Mesothelial cell of epicardium (in vitro differentiated cells): ENCODE measurements around the gene SEPHS2. TPM values are rescaled to one million over a fixed set of nuclear protein-coding genes. Genes with fewer than 3 reads are reported as not detected.

Experiments
- DNase-seq, 2 experiments: peaks; one replicate each; pipeline ENCODE4 v3.0.0; 2021; ENCODE audit warnings: low spot score in 2 of 2; ENCODE audit not compliant: unreplicated experiment in 2 of 2
- H3K27ac Mint-ChIP-seq: 2 replicates; pipeline ENCODE4 v1.8.0; 2021; ENCODE audit warnings: mixed read lengths
- H3K27me3 Mint-ChIP-seq: 2 replicates; pipeline ENCODE4 v1.8.0; 2021; ENCODE audit warnings: low read depth, mixed read lengths
- H3K36me3 Mint-ChIP-seq: 2 replicates; pipeline ENCODE4 v1.8.0; 2021; ENCODE audit warnings: mixed read lengths
- H3K4me1 Mint-ChIP-seq: 2 replicates; pipeline ENCODE4 v1.8.0; 2021; ENCODE audit warnings: mixed read lengths
- H3K4me3 Mint-ChIP-seq: 2 replicates; pipeline ENCODE4 v1.8.0; 2021; ENCODE audit warnings: mild to moderate bottlenecking, moderate library complexity, mixed read lengths
- H3K9me3 Mint-ChIP-seq: 2 replicates; pipeline ENCODE4 v1.8.0; 2021; ENCODE audit warnings: mixed read lengths
- total RNA-seq: library from RNA; stranded (reverse); gene quantifications from 3 replicates; pipeline ENCODE4 v1.2.1, GENCODE V29; 2021
- TF ChIP-seq, protein P1 (sequence below): fragments of 200-600 bp; sonication (generic); IDR thresholded peaks from one replicate; pipeline ENCODE4 v1.5.0; 2021; ENCODE audit warnings: antibody characterized with exemption; ENCODE audit not compliant: unreplicated experiment

SEPHS2 gene
- total RNA-seq, 1 donor from 2014 or later, result 29.3 TPM

GRCh38 chr16:30490210-30490609, 44.5 kb upstream of the SEPHS2 start:
- no peaks in the 10 kb centered on the region for H3K9me3 Mint-ChIP-seq
- H3K27me3 Mint-ChIP-seq, result peaks cover 9% of the 10 kb centered on the region

GRCh38 chr16:30488764-30489605, 43.3 kb upstream of the SEPHS2 start:
- no peak overlapping the region for H3K4me3 Mint-ChIP-seq
- H3K9me3 Mint-ChIP-seq, result no peaks in the 10 kb centered on the region
- peaks cover 2% of the 10 kb centered on the region for H3K27me3 Mint-ChIP-seq
- no peak for DNase-seq
- no peaks in the 10 kb centered on the region for H3K36me3 Mint-ChIP-seq
- H3K27ac Mint-ChIP-seq, result no peak overlapping the region
- peaks cover 3% of the 10 kb centered on the region for H3K4me1 Mint-ChIP-seq
- TF ChIP-seq, protein P1, sequence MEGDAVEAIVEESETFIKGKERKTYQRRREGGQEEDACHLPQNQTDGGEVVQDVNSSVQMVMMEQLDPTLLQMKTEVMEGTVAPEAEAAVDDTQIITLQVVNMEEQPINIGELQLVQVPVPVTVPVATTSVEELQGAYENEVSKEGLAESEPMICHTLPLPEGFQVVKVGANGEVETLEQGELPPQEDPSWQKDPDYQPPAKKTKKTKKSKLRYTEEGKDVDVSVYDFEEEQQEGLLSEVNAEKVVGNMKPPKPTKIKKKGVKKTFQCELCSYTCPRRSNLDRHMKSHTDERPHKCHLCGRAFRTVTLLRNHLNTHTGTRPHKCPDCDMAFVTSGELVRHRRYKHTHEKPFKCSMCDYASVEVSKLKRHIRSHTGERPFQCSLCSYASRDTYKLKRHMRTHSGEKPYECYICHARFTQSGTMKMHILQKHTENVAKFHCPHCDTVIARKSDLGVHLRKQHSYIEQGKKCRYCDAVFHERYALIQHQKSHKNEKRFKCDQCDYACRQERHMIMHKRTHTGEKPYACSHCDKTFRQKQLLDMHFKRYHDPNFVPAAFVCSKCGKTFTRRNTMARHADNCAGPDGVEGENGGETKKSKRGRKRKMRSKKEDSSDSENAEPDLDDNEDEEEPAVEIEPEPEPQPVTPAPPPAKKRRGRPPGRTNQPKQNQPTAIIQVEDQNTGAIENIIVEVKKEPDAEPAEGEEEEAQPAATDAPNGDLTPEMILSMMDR, result no peak

More at GRCh38 chr16:30490210-30490609, 44.5 kb upstream of the SEPHS2 start:
- no peak for DNase-seq
- Mint-ChIP-seq H3K27ac (no peak overlapping the region), H3K4me1 (peaks cover 3% of the 10 kb centered on the region), H3K36me3 (no peaks in the 10 kb centered on the region), H3K4me3 (no peak overlapping the region)
- TF ChIP-seq, protein P1, result no peak

DNA sequence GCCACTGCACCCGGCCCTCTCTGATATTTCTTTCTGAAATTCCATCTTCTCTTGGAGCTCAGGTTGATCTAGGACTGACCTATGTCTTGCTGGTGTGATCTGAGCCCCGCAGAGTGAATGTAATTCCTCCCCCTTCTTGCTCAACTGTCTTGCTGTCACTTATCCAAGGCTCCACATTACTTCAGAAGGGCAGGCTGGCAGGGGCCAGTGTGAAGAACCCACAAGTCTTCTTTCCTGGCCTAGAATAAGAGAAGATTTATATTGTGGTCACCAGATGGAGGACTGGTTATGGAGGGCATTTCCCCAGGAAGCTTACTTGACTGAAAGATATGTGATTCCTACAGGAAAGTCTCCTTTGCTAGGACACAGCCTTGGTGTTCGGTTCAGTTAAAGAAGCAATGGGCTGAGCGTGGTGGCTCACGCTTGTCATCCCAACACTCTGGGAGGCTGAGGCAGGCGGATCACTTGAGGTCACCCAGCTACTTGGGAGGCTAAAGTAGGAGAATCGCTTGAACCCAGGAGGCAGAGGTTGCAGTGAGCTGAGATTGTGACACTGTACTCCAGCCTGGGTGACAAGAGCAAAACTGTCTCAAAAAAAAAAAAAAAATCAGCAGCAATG, 40.3 kb upstream of the SEPHS2 start:
- TF ChIP-seq, protein P1, result no peak
- no peak overlapping the region for H3K4me3 Mint-ChIP-seq
- H3K4me1 Mint-ChIP-seq, result no peaks in the 10 kb centered on the region
- H3K27me3 Mint-ChIP-seq, result peaks cover 6% of the 10 kb centered on the region
- no peaks in the 10 kb centered on the region for H3K9me3 Mint-ChIP-seq
- DNase-seq, result no peak
- no peak overlapping the region for H3K27ac Mint-ChIP-seq
- no peaks in the 10 kb centered on the region for H3K36me3 Mint-ChIP-seq

GRCh38 chr16:30484887-30485286, 39.2 kb upstream of the SEPHS2 start:
- Mint-ChIP-seq H3K27ac (no peak overlapping the region), H3K27me3 (peaks cover 12% of the 10 kb centered on the region), H3K36me3 (no peaks in the 10 kb centered on the region), H3K4me1 (no peaks in the 10 kb centered on the region), H3K9me3 (no peaks in the 10 kb centered on the region), H3K4me3 (no peak overlapping the region)
- no peak for DNase-seq
- TF ChIP-seq, protein P1, result no peak

GRCh38 chr16:30482366-30482765, 36.7 kb upstream of the SEPHS2 start:
- no peaks in the 10 kb centered on the region for H3K4me1 Mint-ChIP-seq
- H3K27me3 Mint-ChIP-seq, result peaks cover 15% of the 10 kb centered on the region
- no peaks in the 10 kb centered on the region for H3K9me3 Mint-ChIP-seq
- DNase-seq, result no peak
- H3K36me3 Mint-ChIP-seq, result no peaks in the 10 kb centered on the region
- H3K27ac Mint-ChIP-seq, result no peak overlapping the region
- TF ChIP-seq, protein P1, result no peak
- H3K4me3 Mint-ChIP-seq, result no peak overlapping the region
